ENCODE data around the gene GH1.
"Not testable (repeated sequence)": the region's sequence is repeated elsewhere in the genome, so short reads cannot be mapped to it uniquely, and the experiment has no call there.

- TF ChIP-seq CTCF (IDR thresholded peaks at IDR 0.05; ENCODE audit: low read depth, low read length, missing input control); YY1 (IDR thresholded peaks at IDR 0.05); FOXA1 (IDR thresholded peaks at IDR 0.05); RXRA (IDR thresholded peaks at IDR 0.05); MAX (IDR thresholded peaks at IDR 0.05); RAD21 (IDR thresholded peaks at IDR 0.05): not testable (repeated sequence)
Measured at GRCh38 chr17:63874693-63875092, 43.9 kb downstream of the GH1 start.
